Stimulated activated CD8-positive, alpha-beta memory T cell treated with anti-CD3 and anti-CD28 coated beads, Interleukin-4, amount 100 ng/mL, for 24 hours (primary cell): Measurements from ENCODE around the gene TLCD4.
"Not testable (repeated sequence)": the region's sequence is repeated elsewhere in the genome, so short reads cannot be mapped to it uniquely, and the experiment has no call there.

Experiments used
- DNase-seq: peaks from one replicate; pipeline ENCODE4 v3.0.0-alpha.2; 2020; ENCODE audit warnings: low read depth

Gene TLCD4

GRCh38 chr1:95154096-95154495, 36.9 kb downstream of the TLCD4 start:
- no peak for DNase-seq

- DNase-seq, result not testable (repeated sequence)
These were observed 48.4 kb downstream of the TLCD4 start for GRCh38 chr1:95165569-95165968.
